Transverse colon (tissue), 4 donors: ENCODE data around the gene LIFR. TPM values are rescaled to one million over a fixed set of nuclear protein-coding genes. Genes with fewer than 3 reads are reported as not detected.

Experiments used
- DNase-seq: peaks from one replicate; pipeline ENCODE4 v3.0.0-alpha.2; 2019
- H3K27ac ChIP-seq, 4 donors: fragments of 200-600 bp; sonication (generic); 2 replicates each; pipeline ENCODE4 v1.5.1; 2016 to 2018; ENCODE audit warnings: inconsistent platforms in 4 of 4
- H3K27me3 ChIP-seq: fragments of 200-600 bp; sonication (generic); 2 replicates; pipeline ENCODE4 v1.5.1; 2017; ENCODE audit warnings: inconsistent platforms
- H3K36me3 ChIP-seq, 4 donors: fragments of 200-600 bp; sonication (generic); 2 replicates each; pipeline ENCODE4 v1.5.1; 2017 to 2019; ENCODE audit warnings: inconsistent platforms in 4 of 4
- H3K4me1 ChIP-seq, 4 donors: fragments of 200-600 bp; sonication (generic); 2 replicates each; pipeline ENCODE4 v1.5.1; 2017 to 2020; ENCODE audit warnings: inconsistent platforms in 4 of 4
- H3K4me3 ChIP-seq, 4 donors: fragments of 200-600 bp; sonication (generic); 1 replicate in 1 of 4; 2 replicates in 3 of 4; pipeline versions ENCODE4 v1.5.1 to v1.6.1; 2017 to 2019; ENCODE audit warnings: inconsistent platforms in 4 of 4
- H3K9me3 ChIP-seq, 2 donors: fragments of 200-600 bp; sonication (generic); 2 replicates each; pipeline ENCODE4 v1.5.1; 2017 to 2019; ENCODE audit warnings: inconsistent platforms in 2 of 2
- CTCF ChIP-seq, 5 experiments: fragments of 200-600 bp in 3 of 5; fragments of 450-650 bp in 2 of 5; sonication (generic) in 3 of 5; IDR thresholded peaks; 1 replicate in 2 of 5; 2 replicates in 3 of 5; pipeline ENCODE4 v1.5.1; 2016 to 2017; ENCODE audit warnings: antibody characterized with exemption in 5 of 5, inconsistent platforms in 3 of 5, mild to moderate bottlenecking in 2 of 5, moderate library complexity in 1 of 5
- EP300 ChIP-seq: sonication (generic); formaldehyde crosslinking; IDR thresholded peaks from one replicate; pipeline ENCODE4 v1.6.1; 2017; ENCODE audit warnings: antibody characterized with exemption, low read depth
- POLR2A ChIP-seq: fragments of 450-650 bp; IDR thresholded peaks from one replicate; pipeline ENCODE4 v1.6.1; 2016; ENCODE audit warnings: antibody characterized with exemption, mild to moderate bottlenecking, moderate library complexity
- POLR2AphosphoS5 ChIP-seq, 3 donors: sonication (generic); formaldehyde crosslinking; IDR thresholded peaks; one replicate each; pipeline ENCODE4 v1.6.1; 2016; ENCODE audit warnings: antibody characterized with exemption in 3 of 3
- WGBS, 2 donors: methylation state at CpG; one replicate each; pipeline ENCODE4 v1.1.5; 2018; ENCODE audit warnings: low coverage in 1 of 2; 5-methylcytosine and 5-hydroxymethylcytosine counted together
- in situ Hi-C, 4 donors: fragments of 200-750 bp; cut with MboI; loops; one replicate each; pipeline versions ENCODE4 v1.15.0 to v1.15.1; 2017; ENCODE audit warnings: low sequenced_read_pairs in 3 of 4, low pct_ligation_motif_present in 1 of 4, low pct_unique_long_range_greater_than_20kb in 1 of 4
- intact Hi-C: fragments of 100-400 bp; cut with DNase I; formaldehyde crosslinking; loops from one replicate; pipeline ENCODE4 v1.15.1; 2023; ENCODE audit warnings: low total_unique reads
- total RNA-seq, 4 donors: library from RNA; depleted of rRNA; stranded (reverse); fragments of >200 nt; gene quantifications; one replicate each; pipeline ENCODE4 v1.1.0, GENCODE V29; 2016

The LIFR gene
- total RNA-seq, 4 donors from 2014 or later = 4.9 to 28.1 (median 12.8) TPM

GRCh38 chr5:38576961-38577684, 20.7 kb upstream of the LIFR start:
- no peaks in the 10 kb centered on the region for H3K27me3 ChIP-seq
- no peaks in the 10 kb centered on the region for H3K4me1 ChIP-seq
- H3K36me3 ChIP-seq = no peaks in the 10 kb centered on the region
- H3K9me3 ChIP-seq = no peaks in the 10 kb centered on the region
- intact Hi-C loops = no loop called here
- H3K27ac ChIP-seq = no peak overlapping the region
- in situ Hi-C loops = no loop called here
- TF ChIP-seq POLR2A (no peak), POLR2AphosphoS5 (IDR thresholded peaks at IDR 0.05) (no peak), EP300 (no peak), CTCF (IDR thresholded peaks at IDR 0.05) (no peak)
- no peak for DNase-seq
- WGBS, 2 donors = 51 to 57% methylated on average over 4 to 5 of the region's 5 CpGs
- H3K4me3 ChIP-seq = no peak overlapping the region

GRCh38 chr5:38576442-38576841, 20.0 kb upstream of the LIFR start:
- intact Hi-C loops = no loop called here
- H3K36me3 ChIP-seq = no peaks in the 10 kb centered on the region
- no peaks in the 10 kb centered on the region for H3K4me1 ChIP-seq
- H3K9me3 ChIP-seq = no peaks in the 10 kb centered on the region
- no peaks in the 10 kb centered on the region for H3K27me3 ChIP-seq
- no peak for DNase-seq
- H3K27ac ChIP-seq = no peak overlapping the region
- 52 to 71% methylated on average over 5 to 7 of the region's 7 CpGs for WGBS, 2 donors
- no peak for TF ChIP-seq POLR2A
- no peak for TF ChIP-seq POLR2AphosphoS5 (IDR thresholded peaks at IDR 0.05)
- TF ChIP-seq EP300 = no peak
- in situ Hi-C loops = no loop called here
- no peak overlapping the region for H3K4me3 ChIP-seq

- Histone ChIP-seq H3K27ac (no peak overlapping the region), H3K4me3 (no peak overlapping the region), H3K27me3 (no peaks in the 10 kb centered on the region), H3K9me3 (no peaks in the 10 kb centered on the region), H3K36me3 (no peaks in the 10 kb centered on the region), H3K4me1 (no peaks in the 10 kb centered on the region)
- TF ChIP-seq POLR2AphosphoS5 (IDR thresholded peaks at IDR 0.05) = no peak
- TF ChIP-seq CTCF (IDR thresholded peaks at IDR 0.05) = no peak
- TF ChIP-seq POLR2A = no peak
- TF ChIP-seq EP300 = no peak
- no peak for DNase-seq
- intact Hi-C loops (no loop called here), in situ Hi-C loops (no loop called here)
- 80 to 87% methylated on average over 3 to 4 of the region's 4 CpGs for WGBS, 2 donors
Observed at GRCh38 chr5:38575476-38575875, 19.0 kb upstream of the LIFR start.

- H3K9me3 ChIP-seq = no peaks in the 10 kb centered on the region
- TF ChIP-seq EP300 = no peak
- no peak overlapping the region for H3K27ac ChIP-seq
- H3K4me1 ChIP-seq = no peaks in the 10 kb centered on the region
- in situ Hi-C loops (loop anchor here in 1 of 4 donors (25.0 kb wide), 1 partner anchor 238 kb away; no protein-coding TSS in a partner anchor), intact Hi-C loops (no loop called here)
- H3K27me3 ChIP-seq = no peaks in the 10 kb centered on the region
- no peak overlapping the region for H3K4me3 ChIP-seq
- 67 to 83% methylated on average over 2 to 4 of the region's 4 CpGs for WGBS, 2 donors
- no peaks in the 10 kb centered on the region for H3K36me3 ChIP-seq
- no peak for DNase-seq
Observed at GRCh38 chr5:38574009-38574408, 17.6 kb upstream of the LIFR start.

- no peak for TF ChIP-seq POLR2AphosphoS5 (IDR thresholded peaks at IDR 0.05)
- no peak for TF ChIP-seq EP300
- TF ChIP-seq CTCF (IDR thresholded peaks at IDR 0.05) = no peak
- TF ChIP-seq POLR2A = no peak
- Histone ChIP-seq H3K4me3 (no peak overlapping the region), H3K36me3 (no peaks in the 10 kb centered on the region), H3K27ac (no peak overlapping the region), H3K4me1 (no peaks in the 10 kb centered on the region), H3K9me3 (no peaks in the 10 kb centered on the region), H3K27me3 (no peaks in the 10 kb centered on the region)
- WGBS, 2 donors = 87 to 88% methylated on average over 2 to 3 of the region's 3 CpGs
- DNase-seq = no peak
- intact Hi-C loops (no loop called here), in situ Hi-C loops (loop anchor here in 1 of 4 donors (25.0 kb wide), 1 partner anchor 239 kb away; no protein-coding TSS in a partner anchor)
Observed at GRCh38 chr5:38573521-38573920, 17.1 kb upstream of the LIFR start.
